Stimulated activated CD4-positive, alpha-beta T cell treated with anti-CD3 and anti-CD28 coated beads, Interleukin-4, amount 100 ng/mL, for 24 hours (primary cell): ENCODE measurements around the gene CYP1A1.
A peak's percentile ranks its signal among the peaks of the same experiment; 100 is the strongest.
"Not testable (repeated sequence)": the region's sequence is repeated elsewhere in the genome, so short reads cannot be mapped to it uniquely, and the experiment has no call there.

Source experiments
- DNase-seq: peaks from one replicate; pipeline ENCODE4 v3.0.0-alpha.2; 2020

Gene CYP1A1

GRCh38 chr15:74725225-74725774, at the start of gene CYP1A1:
Gene CYP1A1, minus strand, starts transcription at chr15:74725528. Its CDS starts 2,431 bp downstream, at chr15:74723097.
- peak; percentile 43 for DNase-seq

GRCh38 chr15:74773731-74774252, 48.5 kb upstream of the CYP1A1 start:
- no peak for DNase-seq

- no peak for DNase-seq
These were observed 48.0 kb upstream of the CYP1A1 start for GRCh38 chr15:74773329-74773728.

- no peak for DNase-seq
These were observed 45.0 kb upstream of the CYP1A1 start for GRCh38 chr15:74770211-74770903.

- no peak for DNase-seq
These were observed 44.2 kb upstream of the CYP1A1 start for GRCh38 chr15:74769463-74770025.

- peak; percentile 71 for DNase-seq
These were observed 43.5 kb upstream of the CYP1A1 start for GRCh38 chr15:74768771-74769342.

GRCh38 chr15:74768099-74768770, 42.9 kb upstream of the CYP1A1 start:
- no peak for DNase-seq

- no peak for DNase-seq
These were observed 42.1 kb upstream of the CYP1A1 start for GRCh38 chr15:74767167-74768098.

GRCh38 chr15:74763416-74763815, 38.1 kb upstream of the CYP1A1 start:
- no peak for DNase-seq

- no peak for DNase-seq
These were observed 37.4 kb upstream of the CYP1A1 start for GRCh38 chr15:74762791-74763150.

GRCh38 chr15:74758736-74759135, 33.4 kb upstream of the CYP1A1 start:
- DNase-seq: no peak

GRCh38 chr15:74754593-74755215, 29.4 kb upstream of the CYP1A1 start:
- DNase-seq: no peak

- no peak for DNase-seq
These were observed 27.2 kb upstream of the CYP1A1 start for GRCh38 chr15:74752531-74752930.

- DNase-seq: no peak
These were observed 26.7 kb upstream of the CYP1A1 start for GRCh38 chr15:74752011-74752410.

- no peak for DNase-seq
These were observed 25.4 kb upstream of the CYP1A1 start for GRCh38 chr15:74750751-74751150.

- no peak for DNase-seq
These were observed 24.5 kb upstream of the CYP1A1 start for GRCh38 chr15:74749832-74750231.

- DNase-seq: no peak
These were observed 23.1 kb upstream of the CYP1A1 start, which contains the start of gene CYP1A2 for GRCh38 chr15:74748322-74748946. Gene CYP1A2, plus strand, starts transcription at chr15:74748845. Its CDS starts 894 bp downstream, at chr15:74749739.

- DNase-seq: no peak
These were observed 21.1 kb upstream of the CYP1A1 start for GRCh38 chr15:74746389-74746788.

GRCh38 chr15:74742422-74742821, 17.1 kb upstream of the CYP1A1 start:
- no peak for DNase-seq

- DNase-seq: not testable (repeated sequence)
These were observed 12.9 kb upstream of the CYP1A1 start for GRCh38 chr15:74738239-74738638.

- DNase-seq: no peak
These were observed 10.0 kb upstream of the CYP1A1 start for GRCh38 chr15:74735305-74735704.
